Measurements from ENCODE around the gene IL24.

DNA sequence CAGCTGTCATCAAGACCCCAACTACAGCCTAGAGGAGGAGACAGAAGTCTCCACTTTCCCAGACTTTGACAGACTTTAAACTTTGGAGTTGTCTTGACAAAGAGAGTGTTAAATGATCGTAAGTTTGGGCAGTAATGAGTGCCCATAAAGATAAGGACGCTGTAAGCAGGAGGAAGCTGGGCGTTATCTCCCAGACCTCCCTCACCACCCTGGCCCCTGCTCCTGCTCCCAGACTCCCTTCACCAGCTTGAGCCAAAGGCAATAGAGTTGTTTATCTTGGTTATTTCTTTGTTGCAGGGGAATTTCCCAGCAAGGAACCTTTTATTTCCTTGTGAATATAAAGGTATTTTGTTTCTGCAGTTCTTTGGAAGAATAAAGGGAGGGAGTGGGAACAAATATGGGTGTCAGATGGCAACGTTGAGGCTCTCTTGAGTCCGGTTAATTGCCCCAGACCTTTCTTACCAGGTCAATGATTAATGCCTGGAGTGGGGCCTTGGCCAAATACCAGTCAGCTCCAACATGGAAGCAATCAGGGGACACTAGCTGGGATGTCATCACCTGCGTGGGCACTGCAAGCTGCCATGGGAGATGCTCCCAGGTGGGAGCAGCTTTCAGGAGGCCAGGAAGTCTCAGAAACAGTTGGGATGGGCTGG is 44.6 kb downstream of the IL24 start:
- no peak for TF ChIP-seq POLR2A (IDR thresholded peaks at IDR 0.05)
- TF ChIP-seq CTCF (IDR thresholded peaks at IDR 0.05), result no peak
- TF ChIP-seq POLR2AphosphoS5 (IDR thresholded peaks at IDR 0.05), result peak in 2 of 3 donors; percentile 56 to 78
